Posterior vena cava (tissue), 2 donors: ENCODE data around the gene GKN2. TPM values are rescaled to one million over a fixed set of nuclear protein-coding genes. Genes with fewer than 3 reads are reported as not detected.
"Not testable (repeated sequence)": the region's sequence is repeated elsewhere in the genome, so short reads cannot be mapped to it uniquely, and the experiment has no call there.

Source experiments
- DNase-seq: peaks from one replicate; pipeline ENCODE4 v3.0.0-alpha.2; 2020; ENCODE audit warnings: low spot score
- intact Hi-C, 2 donors: fragments of 100-400 bp; cut with DNase I; formaldehyde crosslinking; loops; one replicate each; pipeline versions ENCODE4 v1.14.1 to v1.14.2; 2022 to 2023
- total RNA-seq, 2 donors: library from RNA; stranded (reverse); fragmentation: NEBNext Ultra II Directional; extraction: Animal tissue kit (Norgen Biotek cat#: 25700); gene quantifications; one replicate each; pipeline ENCODE4 v1.2.1, GENCODE V29; 2021
- donor health status: DM: yes; HTN: yes; CAD: no.
- donor health status: DM: yes; HTN: yes; CAD: no.

GKN2 gene
- total RNA-seq, 2 donors from 2014 or later: not detected

GRCh38 chr2:68907920-68908253 is 44.8 kb downstream of the GKN2 start:
- no peak for DNase-seq
- intact Hi-C loops: loop anchor here in 1 of 2 donors (2.0 to 10.0 kb wide), 2 partner anchors 65 to 413 kb away; no protein-coding TSS in a partner anchor

DNA sequence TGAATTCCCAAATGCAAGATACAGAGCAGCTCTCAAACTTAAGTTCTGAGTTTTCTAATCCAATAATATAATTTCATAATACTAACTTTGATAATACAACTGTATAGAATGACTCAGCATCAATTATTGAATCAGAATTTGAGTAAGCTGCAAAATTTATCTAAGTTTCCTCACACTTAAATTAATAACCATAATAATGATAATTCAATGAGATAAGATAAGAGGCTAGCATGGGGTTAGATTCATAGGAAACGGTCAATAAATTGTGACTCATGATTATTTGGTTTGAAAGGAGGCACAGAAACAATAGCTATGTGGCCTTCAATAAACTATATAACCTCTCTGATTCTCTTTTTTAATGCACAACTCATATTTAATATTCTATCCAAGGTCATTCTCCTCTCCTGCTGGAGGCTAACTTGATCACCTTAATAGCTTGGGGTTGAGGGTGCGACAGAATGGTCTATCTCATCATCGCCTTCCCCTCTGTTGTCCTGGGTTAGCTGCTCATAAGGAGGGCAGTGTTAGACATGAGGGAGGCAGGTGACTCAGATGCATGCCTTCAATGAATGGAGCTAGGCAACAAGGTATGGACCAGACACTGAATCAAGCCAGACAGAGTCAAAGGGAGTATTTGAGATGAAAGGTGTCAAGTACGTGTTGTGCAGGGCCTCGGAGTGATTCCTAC is 45.3 kb downstream of the GKN2 start:
- intact Hi-C loops: loop anchor here in 1 of 2 donors (2.0 to 10.0 kb wide), 2 partner anchors 65 to 413 kb away; no protein-coding TSS in a partner anchor
- no peak for DNase-seq

- DNase-seq: no peak
- intact Hi-C loops: loop anchor here in 1 of 2 donors (2.0 to 10.0 kb wide), 2 partner anchors 64 to 412 kb away; no protein-coding TSS in a partner anchor
These were observed 46.0 kb downstream of the GKN2 start for GRCh38 chr2:68906716-68907115.

- intact Hi-C loops: loop anchor here in 1 of 2 donors (10.0 kb wide), 1 partner anchor 410 kb away; no protein-coding TSS in a partner anchor
- DNase-seq: no peak
These were observed 47.6 kb downstream of the GKN2 start for GRCh38 chr2:68905116-68905515.

DNA sequence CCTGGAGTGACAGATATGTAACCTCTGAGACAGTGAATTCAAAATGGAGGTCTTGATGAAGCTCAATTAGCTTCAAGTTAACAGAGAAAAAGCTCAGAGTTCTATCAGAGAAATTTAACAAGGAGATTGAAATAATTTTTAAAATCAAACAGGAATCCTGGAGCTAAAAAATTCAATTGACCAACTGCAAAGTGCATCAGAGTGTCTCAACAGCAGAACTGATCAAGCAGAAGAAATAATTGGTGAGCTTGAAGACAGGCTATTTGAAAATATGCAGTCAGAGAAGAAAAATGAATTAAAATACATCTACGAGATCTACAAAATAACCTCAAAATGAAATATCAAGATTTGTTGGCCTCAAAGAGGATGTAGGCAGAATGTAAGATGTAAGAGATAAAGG is 51.1 kb downstream of the GKN2 start:
- intact Hi-C loops: loop anchor here in 1 of 2 donors (10.0 kb wide), 1 partner anchor 407 kb away; no protein-coding TSS in a partner anchor
- DNase-seq: no peak

DNA sequence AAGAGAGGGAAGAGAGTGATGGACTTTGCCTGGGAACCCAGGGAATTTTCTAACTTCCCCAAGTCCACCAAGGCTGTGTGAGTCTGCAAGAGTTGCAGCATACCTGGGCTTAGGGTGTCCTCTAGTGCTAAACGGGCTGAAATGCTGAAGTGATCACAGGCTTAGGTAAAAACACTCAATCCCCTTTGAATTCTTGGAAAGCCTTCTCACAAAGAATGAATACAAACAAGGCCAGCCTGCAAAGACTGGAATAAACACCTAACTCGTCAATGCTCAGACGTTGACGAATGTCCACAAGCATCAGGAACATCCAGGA is 51.5 kb downstream of the GKN2 start:
- no peak for DNase-seq
- intact Hi-C loops: loop anchor here in 1 of 2 donors (10.0 kb wide), 1 partner anchor 406 kb away; no protein-coding TSS in a partner anchor

DNA sequence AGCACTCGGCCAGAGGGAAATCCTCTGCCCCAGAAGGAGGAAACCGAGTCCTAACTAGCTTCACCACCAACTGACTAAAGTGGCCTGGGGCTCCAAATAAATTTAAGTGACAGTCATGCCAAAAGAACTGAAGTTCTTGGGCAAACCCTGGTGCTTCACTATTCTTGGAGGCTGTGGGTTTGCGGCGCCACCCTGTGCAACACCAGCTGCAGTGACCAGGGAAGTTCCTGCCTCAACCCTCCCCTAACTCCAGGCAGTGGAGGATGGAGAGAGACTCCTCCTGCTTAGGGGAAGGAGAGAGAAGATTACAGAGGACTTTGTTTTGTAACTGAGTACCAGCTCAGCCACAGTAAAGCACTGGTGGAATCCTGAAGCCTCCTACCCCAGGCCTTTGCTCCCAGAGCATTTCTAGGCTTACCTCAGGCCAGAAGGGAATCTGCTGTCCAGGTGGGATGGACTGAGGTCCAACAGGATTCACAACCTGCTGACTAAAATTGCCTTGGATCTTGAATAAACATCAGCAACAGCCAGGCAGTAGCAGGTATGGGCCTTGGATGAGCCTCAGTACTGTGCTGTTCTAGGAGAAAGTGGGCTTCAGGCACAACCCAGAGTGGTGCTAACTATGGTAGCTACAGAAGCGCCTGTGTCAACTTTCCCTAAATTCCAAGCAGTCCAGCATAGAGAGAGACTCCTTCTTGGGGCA is 52.0 kb downstream of the GKN2 start:
- intact Hi-C loops: loop anchor here in 1 of 2 donors (10.0 kb wide), 1 partner anchor 406 kb away; no protein-coding TSS in a partner anchor
- DNase-seq: no peak

GRCh38 chr2:68895981-68896380 is 56.7 kb downstream of the GKN2 start:
- intact Hi-C loops: not testable (repeated sequence)

More at GRCh38 chr2:68895981-68896380, 56.7 kb downstream of the GKN2 start:
- DNase-seq: not testable (repeated sequence)

Other genes starting within 250 kb of the GKN2 start
- gene ARHGAP25, start 218.1 kb downstream of the GKN2 start, total RNA-seq: 10 to 100 TPM in 1 of 2 donors, 1 to 10 TPM in 1; 8.1 to 10.7 TPM
- gene BMP10, start 81.5 kb downstream of the GKN2 start, total RNA-seq: under 1 TPM in 1 of 2 donors, not detected in 1; 0.65 TPM
- gene GKN1, start 21.7 kb upstream of the GKN2 start, total RNA-seq: not detected
- gene ANTXR1, start 60.3 kb upstream of the GKN2 start, total RNA-seq: 100 to 1,000 TPM; 146 to 147 TPM